ENCODE data around the gene ABCG1. TPM values are rescaled to one million over a fixed set of nuclear protein-coding genes. Genes with fewer than 3 reads are reported as not detected.

ABCG1 gene
- total and polyA plus RNA-seq, 2 donors (not counting 3 experiments of a cell fraction or from before 2014, with no cell fraction given) = 6.7 to 19.6 TPM

DNA sequence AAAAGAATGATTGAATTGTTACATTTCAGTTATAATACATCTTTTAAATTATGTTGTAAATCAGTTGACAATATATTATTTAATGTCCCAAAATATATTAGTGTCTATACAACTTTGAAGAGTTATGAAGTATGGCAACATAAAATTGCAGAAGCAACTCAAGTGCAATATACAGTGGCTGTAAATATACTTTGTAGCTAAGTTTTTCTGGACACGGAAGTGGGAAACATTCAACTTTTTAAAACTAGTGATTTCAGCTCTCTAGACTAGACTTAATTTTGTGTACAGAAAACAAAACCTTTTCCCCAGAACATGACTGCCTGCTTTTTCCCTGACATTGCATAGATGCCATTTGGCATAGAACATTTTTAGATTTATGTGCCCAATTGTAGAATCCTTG, 29.5 kb upstream of the ABCG1 start:
- CTCF ChIA-PET = no interaction called here
- no TSS peak for BruUV-seq (replicated peaks)

More for the DNA sequence above, 29.5 kb upstream of the ABCG1 start:
- TF ChIP-seq POLR2AphosphoS5 (IDR thresholded peaks at IDR 0.05; ENCODE audit: insufficient read depth, low read depth, low read length) (no peak), JUN (IDR thresholded peaks at IDR 0.05; ENCODE audit: borderline replicate concordance, insufficient read depth, insufficient read length, low read depth) (no peak), EZH2 (IDR thresholded peaks at IDR 0.05; ENCODE audit: borderline replicate concordance, low read depth, low read length, severe bottlenecking) (no peak), GATA2 (IDR thresholded peaks at IDR 0.05; ENCODE audit: insufficient read depth, insufficient read length, low read depth, low read length) (no peak), MYC (IDR thresholded peaks at IDR 0.05; ENCODE audit: low read depth, low read length) (no peak), POLR2A (IDR thresholded peaks at IDR 0.05; ENCODE audit: low read depth, low read length) (no peak), FOS (IDR thresholded peaks at IDR 0.05; ENCODE audit: borderline replicate concordance, insufficient read depth, low read length) (no peak)
- TF ChIP-seq, protein P1, sequence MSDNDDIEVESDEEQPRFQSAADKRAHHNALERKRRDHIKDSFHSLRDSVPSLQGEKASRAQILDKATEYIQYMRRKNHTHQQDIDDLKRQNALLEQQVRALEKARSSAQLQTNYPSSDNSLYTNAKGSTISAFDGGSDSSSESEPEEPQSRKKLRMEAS (IDR thresholded peaks at IDR 0.05; ENCODE audit: insufficient read depth, insufficient read length) = no peak
- TF ChIP-seq, protein P2, sequence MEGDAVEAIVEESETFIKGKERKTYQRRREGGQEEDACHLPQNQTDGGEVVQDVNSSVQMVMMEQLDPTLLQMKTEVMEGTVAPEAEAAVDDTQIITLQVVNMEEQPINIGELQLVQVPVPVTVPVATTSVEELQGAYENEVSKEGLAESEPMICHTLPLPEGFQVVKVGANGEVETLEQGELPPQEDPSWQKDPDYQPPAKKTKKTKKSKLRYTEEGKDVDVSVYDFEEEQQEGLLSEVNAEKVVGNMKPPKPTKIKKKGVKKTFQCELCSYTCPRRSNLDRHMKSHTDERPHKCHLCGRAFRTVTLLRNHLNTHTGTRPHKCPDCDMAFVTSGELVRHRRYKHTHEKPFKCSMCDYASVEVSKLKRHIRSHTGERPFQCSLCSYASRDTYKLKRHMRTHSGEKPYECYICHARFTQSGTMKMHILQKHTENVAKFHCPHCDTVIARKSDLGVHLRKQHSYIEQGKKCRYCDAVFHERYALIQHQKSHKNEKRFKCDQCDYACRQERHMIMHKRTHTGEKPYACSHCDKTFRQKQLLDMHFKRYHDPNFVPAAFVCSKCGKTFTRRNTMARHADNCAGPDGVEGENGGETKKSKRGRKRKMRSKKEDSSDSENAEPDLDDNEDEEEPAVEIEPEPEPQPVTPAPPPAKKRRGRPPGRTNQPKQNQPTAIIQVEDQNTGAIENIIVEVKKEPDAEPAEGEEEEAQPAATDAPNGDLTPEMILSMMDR (IDR thresholded peaks at IDR 0.05; ENCODE audit: extremely low read depth in 1 of 2, insufficient read depth in 1 of 2, low read depth in 1 of 2, low read length in 2 of 2) = no peak
- Histone ChIP-seq H3K9me1 (replicated peaks; ENCODE audit: control insufficient read depth, extremely low read depth, insufficient read depth, low read length) (no peaks in the 10 kb centered on the region), H3K9me3 (replicated peaks; ENCODE audit: control insufficient read depth, insufficient read depth, low read length) (no peaks in the 10 kb centered on the region), H3K4me3 (replicated peaks in 1 of 3; ENCODE audit: insufficient read depth in 1 of 3, low read depth in 1 of 3, low read length in 3 of 3) (no peak overlapping the region), H3K4me1 (ENCODE audit: control insufficient read depth, extremely low read depth, insufficient read depth, low read length) (peaks cover 8% of the 10 kb centered on the region), H4K20me1 (replicated peaks; ENCODE audit: control insufficient read depth, extremely low read depth, insufficient read depth, low read length) (no peaks in the 10 kb centered on the region), H3K27ac (ENCODE audit: insufficient read depth, low read depth, low read length) (no peak overlapping the region), H3K79me2 (ENCODE audit: control insufficient read depth, insufficient read depth, low read length) (no peaks in the 10 kb centered on the region), H3K36me3 (ENCODE audit: control insufficient read depth in 2 of 2, extremely low read depth in 1 of 2, insufficient read depth in 2 of 2, low read length in 2 of 2) (no peaks in the 10 kb centered on the region), H3K27me3 (ENCODE audit: control insufficient read depth in 2 of 2, insufficient read depth in 2 of 2, low read length in 2 of 2) (peaks cover 0 to 5% of the 10 kb centered on the region in 2 experiments), H3K9ac (replicated peaks; ENCODE audit: extremely low read depth, insufficient read depth, low read length) (no peak overlapping the region), H3K4me2 (ENCODE audit: insufficient read depth, low read length) (no peak overlapping the region), H2AFZ (ENCODE audit: low read depth, low read length) (no peak overlapping the region)
- POLR2A ChIA-PET = no interaction called here
- DNase-seq (ENCODE audit: low read depth, low spot score) (no peak), FAIRE-seq (no peak)
- dilution Hi-C loops (cut with MboI; ENCODE audit: extremely low pct_ligation_motif_present, low sequenced_read_pairs) (no loop called here), intact Hi-C loops (cut with micrococcal nuclease) (no loop called here)

Data from endothelial cell of umbilical vein (primary cell).